22Rv1 (cell line): ENCODE results near the gene LYST.
"Not testable (repeated sequence)": the region's sequence is repeated elsewhere in the genome, so short reads cannot be mapped to it uniquely, and the experiment has no call there.

ENCODE experiments used
- H3K27ac ChIP-seq: fragments of 450-650 bp; 2 replicates; pipeline ENCODE4 v1.5.1; 2017
- CTCF ChIP-seq: fragments of 450-650 bp; IDR thresholded peaks from 2 replicates; pipeline ENCODE4 v1.5.1; 2017; ENCODE audit warnings: mild to moderate bottlenecking
- ZFX ChIP-seq: fragments of 450-650 bp; IDR thresholded peaks from 2 replicates; pipeline ENCODE4 v1.6.1; 2017; ENCODE audit warnings: antibody characterized with exemption, borderline replicate concordance

LYST gene

GRCh38 chr1:235907897-235908240, 41.2 kb upstream of the LYST start:
- no peak for TF ChIP-seq CTCF
- TF ChIP-seq ZFX: no peak
- no peak overlapping the region for H3K27ac ChIP-seq

GRCh38 chr1:235907187-235907896, 40.6 kb upstream of the LYST start:
- TF ChIP-seq ZFX (no peak), CTCF (no peak)
- H3K27ac ChIP-seq: no peak overlapping the region

DNA sequence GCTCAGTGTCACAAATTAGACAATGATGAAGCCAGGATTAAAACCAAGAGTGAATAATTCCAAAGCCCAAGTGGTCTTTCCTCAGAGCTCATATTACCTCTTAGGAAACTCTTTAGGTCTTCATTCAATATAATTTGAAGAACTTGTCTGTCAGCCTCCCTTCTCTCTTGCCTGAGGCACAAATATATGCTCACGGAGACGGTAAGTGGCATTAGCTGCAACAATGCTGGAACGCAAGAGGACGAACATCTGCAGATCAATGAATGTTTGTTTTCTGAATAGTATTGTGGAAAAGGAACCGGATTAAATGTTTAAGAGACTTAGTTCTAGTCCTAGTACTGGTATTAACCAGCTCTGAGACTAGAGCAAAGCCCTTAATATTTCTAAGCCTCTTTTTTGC, 39.7 kb upstream of the LYST start:
- H3K27ac ChIP-seq: no peak overlapping the region
- TF ChIP-seq ZFX: no peak
- TF ChIP-seq CTCF: no peak

- not testable (repeated sequence) for H3K27ac ChIP-seq
Measured at GRCh38 chr1:235903809-235904208, 37.1 kb upstream of the LYST start.

- H3K27ac ChIP-seq: no peak overlapping the region
Measured at GRCh38 chr1:235902677-235903542, 36.2 kb upstream of the LYST start.

DNA sequence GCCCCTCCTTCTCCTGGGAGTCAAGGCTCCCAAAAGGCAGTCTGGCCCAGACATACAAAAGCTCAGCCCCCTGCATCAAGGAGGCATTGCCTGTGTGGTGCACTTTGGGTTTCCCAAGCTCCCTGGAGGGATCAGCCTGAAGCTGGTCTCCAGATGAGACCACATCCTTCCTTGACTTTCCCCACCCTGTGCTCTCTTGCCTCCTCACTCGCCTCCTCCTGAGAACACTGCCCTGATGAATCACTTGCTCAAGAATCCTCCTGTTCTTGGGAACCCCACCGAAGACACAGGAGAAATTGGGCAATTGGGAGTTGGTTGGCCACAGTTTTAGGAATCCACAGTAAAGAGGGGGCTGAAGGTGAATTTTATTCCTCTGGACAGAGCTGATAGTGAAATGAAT, 34.8 kb upstream of the LYST start:
- TF ChIP-seq ZFX: no peak
- no peak for TF ChIP-seq CTCF
- no peak overlapping the region for H3K27ac ChIP-seq

More at GRCh38 chr1:235902677-235903542, 36.2 kb upstream of the LYST start:
- TF ChIP-seq CTCF: no peak
- no peak for TF ChIP-seq ZFX

DNA sequence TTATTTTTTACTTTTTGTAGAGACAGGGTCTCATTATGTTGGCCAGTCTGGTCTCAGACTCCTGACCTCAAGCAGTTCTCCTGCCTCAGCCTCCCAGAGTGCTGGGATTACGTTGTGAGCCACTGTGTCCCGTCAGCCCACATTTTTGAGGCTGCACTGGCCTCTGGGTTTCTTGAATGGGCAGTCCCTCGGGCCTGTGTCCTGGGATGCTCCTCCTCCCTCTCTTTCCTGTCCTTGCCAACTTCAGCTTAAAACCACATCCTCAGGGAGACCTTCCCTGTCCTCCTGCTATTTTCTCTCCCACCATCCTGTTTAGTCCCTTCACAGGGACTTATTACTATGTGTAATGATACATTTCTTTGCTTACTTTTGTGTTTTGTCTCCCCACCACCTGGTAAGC, 31.4 kb upstream of the LYST start:
- TF ChIP-seq ZFX (no peak), CTCF (no peak)
- H3K27ac ChIP-seq: no peak overlapping the region
